ENCODE measurements around the gene TMLHE. TPM values are rescaled to one million over a fixed set of nuclear protein-coding genes. Genes with fewer than 3 reads are reported as not detected.

The TMLHE gene
- total and polyA plus RNA-seq, 10 of the 15 experiments (the other 5 are each of a cell fraction or from before 2014, with no cell fraction given) = 7.1 to 21.7 (median 13.6) TPM

GRCh38 chrX:155577682-155578081, 35.1 kb downstream of the TMLHE start (continued):
- TF ChIP-seq, protein P1, sequence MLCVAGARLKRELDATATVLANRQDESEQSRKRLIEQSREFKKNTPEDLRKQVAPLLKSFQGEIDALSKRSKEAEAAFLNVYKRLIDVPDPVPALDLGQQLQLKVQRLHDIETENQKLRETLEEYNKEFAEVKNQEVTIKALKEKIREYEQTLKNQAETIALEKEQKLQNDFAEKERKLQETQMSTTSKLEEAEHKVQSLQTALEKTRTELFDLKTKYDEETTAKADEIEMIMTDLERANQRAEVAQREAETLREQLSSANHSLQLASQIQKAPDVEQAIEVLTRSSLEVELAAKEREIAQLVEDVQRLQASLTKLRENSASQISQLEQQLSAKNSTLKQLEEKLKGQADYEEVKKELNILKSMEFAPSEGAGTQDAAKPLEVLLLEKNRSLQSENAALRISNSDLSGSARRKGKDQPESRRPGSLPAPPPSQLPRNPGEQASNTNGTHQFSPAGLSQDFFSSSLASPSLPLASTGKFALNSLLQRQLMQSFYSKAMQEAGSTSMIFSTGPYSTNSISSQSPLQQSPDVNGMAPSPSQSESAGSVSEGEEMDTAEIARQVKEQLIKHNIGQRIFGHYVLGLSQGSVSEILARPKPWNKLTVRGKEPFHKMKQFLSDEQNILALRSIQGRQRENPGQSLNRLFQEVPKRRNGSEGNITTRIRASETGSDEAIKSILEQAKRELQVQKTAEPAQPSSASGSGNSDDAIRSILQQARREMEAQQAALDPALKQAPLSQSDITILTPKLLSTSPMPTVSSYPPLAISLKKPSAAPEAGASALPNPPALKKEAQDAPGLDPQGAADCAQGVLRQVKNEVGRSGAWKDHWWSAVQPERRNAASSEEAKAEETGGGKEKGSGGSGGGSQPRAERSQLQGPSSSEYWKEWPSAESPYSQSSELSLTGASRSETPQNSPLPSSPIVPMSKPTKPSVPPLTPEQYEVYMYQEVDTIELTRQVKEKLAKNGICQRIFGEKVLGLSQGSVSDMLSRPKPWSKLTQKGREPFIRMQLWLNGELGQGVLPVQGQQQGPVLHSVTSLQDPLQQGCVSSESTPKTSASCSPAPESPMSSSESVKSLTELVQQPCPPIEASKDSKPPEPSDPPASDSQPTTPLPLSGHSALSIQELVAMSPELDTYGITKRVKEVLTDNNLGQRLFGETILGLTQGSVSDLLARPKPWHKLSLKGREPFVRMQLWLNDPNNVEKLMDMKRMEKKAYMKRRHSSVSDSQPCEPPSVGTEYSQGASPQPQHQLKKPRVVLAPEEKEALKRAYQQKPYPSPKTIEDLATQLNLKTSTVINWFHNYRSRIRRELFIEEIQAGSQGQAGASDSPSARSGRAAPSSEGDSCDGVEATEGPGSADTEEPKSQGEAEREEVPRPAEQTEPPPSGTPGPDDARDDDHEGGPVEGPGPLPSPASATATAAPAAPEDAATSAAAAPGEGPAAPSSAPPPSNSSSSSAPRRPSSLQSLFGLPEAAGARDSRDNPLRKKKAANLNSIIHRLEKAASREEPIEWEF (IDR thresholded peaks at IDR 0.05; ENCODE audit: insufficient replicate concordance, low read depth, low read length) = no peak
- no peak for TF ChIP-seq SUZ12 (IDR thresholded peaks at IDR 0.05; ENCODE audit: unreplicated experiment)
- TF ChIP-seq GATAD2B (conservative IDR thresholded peaks at IDR 0.05; ENCODE audit: low read depth) = no peak
- TF ChIP-seq HCFC1 (IDR thresholded peaks at IDR 0.05; ENCODE audit: low read length) = no peak
- TF ChIP-seq CHD4 (IDR thresholded peaks at IDR 0.05) = no peak
- TF ChIP-seq ZSCAN29 (IDR thresholded peaks at IDR 0.05) = no peak
- no peak for TF ChIP-seq RFX5 (IDR thresholded peaks at IDR 0.05; ENCODE audit: low read depth, low read length)
- TF ChIP-seq RELA (IDR thresholded peaks at IDR 0.05; ENCODE audit: borderline replicate concordance, partially characterized antibody) = no peak
- no peak for TF ChIP-seq NFXL1 (IDR thresholded peaks at IDR 0.05; ENCODE audit: borderline replicate concordance)

GRCh38 chrX:155563099-155563498, 49.7 kb downstream of the TMLHE start:
- WGBS (ENCODE audit: insufficient coverage, insufficient replicate concordance, low lambda C conversion rate, missing lambda C conversion rate) = no CpG with 5 or more reads among the region's 1 CpG
- no peak overlapping the region for H3K4me2 ChIP-seq (ENCODE audit: control insufficient read depth, insufficient read depth)
- FAIRE-seq (no peak), DNase-seq (ENCODE audit: low read depth, low spot score) (no peak), ATAC-seq (no peak)
- no peaks in the 10 kb centered on the region for H3K79me2 ChIP-seq (ENCODE audit: control insufficient read depth, insufficient read depth, low read length)
- no peak overlapping the region for H3K9ac ChIP-seq (ENCODE audit: control insufficient read depth, insufficient read depth, low read length)
- ChIA-PET POLR2A (no interaction called here), CTCF (no interaction called here), RAD21 (ENCODE audit: unreplicated experiment) (no interaction called here), SMC1A (ENCODE audit: uncharacterized antibody, unreplicated experiment) (no interaction called here)
- no peaks in the 10 kb centered on the region for H3K36me3 ChIP-seq (ENCODE audit: control insufficient read depth in 2 of 2, insufficient read depth in 2 of 2, low read length in 1 of 2)
- intact Hi-C loops (cut with micrococcal nuclease; ENCODE audit: unreplicated experiment) = no loop called here
- H2AFZ ChIP-seq (ENCODE audit: control insufficient read depth, low read depth, low read length) = no peak overlapping the region
- TF ChIP-seq ESRRA (IDR thresholded peaks at IDR 0.05; ENCODE audit: low read length) (no peak), NFIC (IDR thresholded peaks at IDR 0.05; ENCODE audit: low read depth, low read length) (no peak), GABPA (IDR thresholded peaks at IDR 0.05; ENCODE audit: low read depth) (no peak), CBX5 (IDR thresholded peaks at IDR 0.05; ENCODE audit: low read depth) (no peak), HDAC6 (IDR thresholded peaks at IDR 0.05; ENCODE audit: unreplicated experiment) (no peak), PML (IDR thresholded peaks at IDR 0.05; ENCODE audit: low read length) (no peak), POU2F2 (IDR thresholded peaks at IDR 0.05; ENCODE audit: borderline replicate concordance, low read depth, low read length) (no peak), NFXL1 (IDR thresholded peaks at IDR 0.05; ENCODE audit: borderline replicate concordance) (no peak), SIX5 (IDR thresholded peaks at IDR 0.05; ENCODE audit: low read depth, low read length, severe bottlenecking) (no peak), CEBPB (IDR thresholded peaks at IDR 0.05; ENCODE audit: borderline replicate concordance in 1 of 2, low read depth in 2 of 2, low read length in 2 of 2) (no peak), HDAC2 (IDR thresholded peaks at IDR 0.05) (no peak)
- no TSS peak for BruUV-seq (replicated peaks)
- no peak overlapping the region for H3K27ac ChIP-seq (ENCODE audit: control insufficient read depth, insufficient read depth)
- H4K20me1 ChIP-seq (ENCODE audit: control insufficient read depth, insufficient read depth) = no peaks in the 10 kb centered on the region
- H3K4me3 ChIP-seq = no peak overlapping the region
- H3K4me1 ChIP-seq (ENCODE audit: control insufficient read depth, insufficient read depth, low read length) = no peaks in the 10 kb centered on the region
- in situ Hi-C loops (cut with MboI) = no loop called here
- H3K9me3 ChIP-seq (replicated peaks; ENCODE audit: control insufficient read depth, insufficient read depth, low read length) = no peaks in the 10 kb centered on the region; the same call in 1 of the 3 replicates
- no peaks in the 10 kb centered on the region for H3K27me3 ChIP-seq (replicated peaks in 1 of 2; ENCODE audit: control insufficient read depth in 2 of 2, insufficient read depth in 2 of 2, low read length in 1 of 2)

Data from GM12878 (cell line).